Measurements from ENCODE around the gene CBX4.

The CBX4 gene

DNA sequence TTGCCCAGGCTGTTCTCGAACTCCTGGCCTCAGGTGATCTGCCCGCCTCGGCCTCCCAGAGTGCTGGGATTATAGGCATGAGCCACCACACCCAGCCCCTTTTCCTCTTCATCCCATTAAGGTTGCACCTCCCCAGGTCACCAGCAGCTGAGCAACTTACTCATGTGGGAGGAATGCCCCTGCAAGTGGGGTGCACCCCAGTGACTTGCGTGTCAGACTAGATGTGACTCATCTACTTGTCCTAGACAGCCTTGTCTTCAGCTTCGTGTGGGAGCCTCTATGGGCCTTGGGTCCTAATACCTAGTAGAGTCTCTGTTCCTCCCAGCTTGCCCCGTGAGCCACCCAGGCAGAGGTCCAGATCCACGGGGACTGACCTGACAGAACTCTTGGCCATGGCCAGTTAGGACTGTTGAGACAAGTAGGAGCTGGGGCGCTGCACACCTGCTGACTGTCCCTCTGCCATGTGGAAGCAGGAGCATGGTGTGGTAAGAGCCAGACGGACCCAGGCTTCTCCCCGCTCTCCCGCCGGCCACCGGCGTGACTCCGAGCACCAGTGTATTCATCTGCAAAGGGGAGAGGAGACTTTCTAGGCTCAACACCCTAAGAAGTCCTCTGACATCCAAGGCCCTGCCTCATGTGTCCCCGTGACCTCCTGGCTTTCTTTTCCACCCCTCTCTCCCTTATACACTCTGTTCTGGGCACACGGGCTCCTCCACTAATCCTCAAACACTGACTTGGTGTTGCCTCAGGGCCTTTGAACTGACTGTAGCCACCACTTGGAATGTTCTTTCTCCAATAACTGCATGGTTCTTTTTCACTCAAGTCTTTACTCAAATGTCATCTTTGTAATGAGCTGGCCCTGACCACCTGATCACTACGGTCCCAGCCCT lies 11.6 kb upstream of the CBX4 start:
- H3K36me3 ChIP-seq = no peaks in the 10 kb centered on the region
- no peaks in the 10 kb centered on the region for H3K27me3 ChIP-seq (ENCODE audit: insufficient read depth, low read depth, severe bottlenecking)
- DNase-seq = no peak
- H3K27ac ChIP-seq = peak overlapping the region; percentile 71
- no peak for TF ChIP-seq CTCF (IDR thresholded peaks at IDR 0.05; ENCODE audit: low read depth, low read length)
- H3K4me3 ChIP-seq (ENCODE audit: low read depth, low read length) = no peak overlapping the region
- H3K9me3 ChIP-seq (ENCODE audit: severe bottlenecking) = no peaks in the 10 kb centered on the region

GRCh38 chr17:79849953-79850352 lies 10.7 kb upstream of the CBX4 start:
- H3K4me3 ChIP-seq (ENCODE audit: low read depth, low read length) = no peak overlapping the region
- TF ChIP-seq CTCF (IDR thresholded peaks at IDR 0.05; ENCODE audit: low read depth, low read length) = no peak
- H3K27me3 ChIP-seq (ENCODE audit: insufficient read depth, low read depth, severe bottlenecking) = no peaks in the 10 kb centered on the region
- no peaks in the 10 kb centered on the region for H3K9me3 ChIP-seq (ENCODE audit: severe bottlenecking)
- no peaks in the 10 kb centered on the region for H3K36me3 ChIP-seq
- peak overlapping the region; percentile 71 for H3K27ac ChIP-seq
- DNase-seq = peak; percentile 98

- no peak for TF ChIP-seq CTCF (IDR thresholded peaks at IDR 0.05; ENCODE audit: low read depth, low read length)
- Histone ChIP-seq H3K36me3 (no peaks in the 10 kb centered on the region), H3K27ac (no peak overlapping the region), H3K4me3 (ENCODE audit: low read depth, low read length) (no peak overlapping the region), H3K9me3 (ENCODE audit: severe bottlenecking) (no peaks in the 10 kb centered on the region), H3K27me3 (ENCODE audit: insufficient read depth, low read depth, severe bottlenecking) (no peaks in the 10 kb centered on the region)
- no peak for DNase-seq
These were observed 9.1 kb upstream of the CBX4 start for GRCh38 chr17:79848370-79848766.

- TF ChIP-seq CTCF (IDR thresholded peaks at IDR 0.05; ENCODE audit: low read depth, low read length) = no peak
- H3K36me3 ChIP-seq = no peaks in the 10 kb centered on the region
- peaks cover 3% of the 10 kb centered on the region for H3K9me3 ChIP-seq (ENCODE audit: severe bottlenecking)
- peaks cover 3% of the 10 kb centered on the region for H3K27me3 ChIP-seq (ENCODE audit: insufficient read depth, low read depth, severe bottlenecking)
- DNase-seq = no peak
- no peak overlapping the region for H3K4me3 ChIP-seq (ENCODE audit: low read depth, low read length)
- H3K27ac ChIP-seq = no peak overlapping the region
These were observed 8.6 kb upstream of the CBX4 start for GRCh38 chr17:79847698-79848369.

GRCh38 chr17:79845601-79845949 lies 6.3 kb upstream of the CBX4 start:
- Histone ChIP-seq H3K27me3 (ENCODE audit: insufficient read depth, low read depth, severe bottlenecking) (peaks cover 23% of the 10 kb centered on the region), H3K9me3 (ENCODE audit: severe bottlenecking) (peaks cover 12% of the 10 kb centered on the region), H3K27ac (peak overlapping the region; percentile 71), H3K36me3 (no peaks in the 10 kb centered on the region), H3K4me3 (ENCODE audit: low read depth, low read length) (peak overlapping the region; percentile 87)
- DNase-seq = peak; percentile 54
- TF ChIP-seq CTCF (IDR thresholded peaks at IDR 0.05; ENCODE audit: low read depth, low read length) = no peak

All from WERI-Rb-1 (cell line).